NCI-H526 treated with DMSO at 0.1 percent for 48 hours (cell line): Measurements from ENCODE around the gene PNMA6F.
A peak's percentile ranks its signal among the peaks of the same experiment; 100 is the strongest.

Experiments used
- DNase-seq: peaks from one replicate; lab custom pipeline; 2025; lab: John Stamatoyannopoulos, UW

PNMA6F gene

DNA sequence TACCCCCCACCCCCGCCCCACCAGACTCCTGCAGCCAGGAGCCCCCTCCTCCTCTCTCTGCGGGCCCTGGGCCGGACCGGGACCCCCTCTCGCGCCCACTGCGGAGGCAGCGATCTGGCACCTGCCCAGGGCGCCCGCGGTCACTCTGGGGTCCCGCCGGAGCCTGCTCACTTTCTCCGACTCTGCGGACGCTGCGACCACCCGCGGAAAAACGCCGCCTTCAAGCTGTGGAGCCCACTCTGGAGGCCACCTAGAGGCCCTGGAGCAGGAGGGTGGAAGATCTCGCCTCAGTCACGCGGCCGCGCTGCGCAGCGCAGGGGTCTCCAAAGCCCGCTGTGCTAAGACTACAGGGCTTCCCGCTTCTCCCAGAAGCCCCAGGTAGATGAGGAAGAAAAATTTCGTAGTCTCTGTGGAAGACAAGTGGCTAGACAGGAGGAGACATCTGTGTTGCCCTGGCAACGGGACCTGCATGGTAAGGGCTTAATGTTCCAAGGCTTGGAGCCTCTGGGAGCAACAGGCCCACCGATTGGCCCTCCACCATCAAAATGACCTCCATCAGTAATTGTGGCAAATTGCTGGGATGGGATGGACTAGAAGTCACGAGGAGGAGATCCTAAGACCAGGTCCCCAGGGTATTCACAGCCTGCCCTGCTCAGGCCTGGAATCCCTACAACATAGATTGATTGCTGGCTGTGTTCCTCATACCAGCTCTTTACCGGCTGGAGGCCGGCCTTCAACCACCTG lies at the start of gene PNMA6F:
TSS of gene PNMA6F (minus strand) at position 387 of the 744 bp plus-strand sequence. CDS start 1,093 bp downstream, outside the sequence.
- no peak for DNase-seq

DNA sequence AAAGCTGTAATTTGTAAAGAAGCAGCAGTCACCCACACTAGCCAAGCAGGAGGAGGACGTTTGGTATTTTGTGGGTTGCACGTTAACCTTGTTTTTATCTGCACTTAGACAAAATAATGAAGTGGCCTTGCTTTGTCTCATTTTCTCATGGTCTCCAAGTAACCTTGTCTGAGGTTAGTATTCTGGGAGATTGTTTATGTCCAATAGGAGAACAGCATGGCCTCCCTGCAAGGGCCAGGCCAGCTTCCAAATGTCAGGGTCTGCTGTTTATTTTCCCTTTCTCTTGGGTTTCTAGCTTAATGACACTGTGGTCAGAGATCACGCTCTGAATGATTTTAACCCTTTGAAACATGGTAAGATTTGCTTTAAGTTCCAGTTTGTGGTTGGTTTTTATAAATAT lies 49.7 kb upstream of the PNMA6F start:
- no peak for DNase-seq

DNA sequence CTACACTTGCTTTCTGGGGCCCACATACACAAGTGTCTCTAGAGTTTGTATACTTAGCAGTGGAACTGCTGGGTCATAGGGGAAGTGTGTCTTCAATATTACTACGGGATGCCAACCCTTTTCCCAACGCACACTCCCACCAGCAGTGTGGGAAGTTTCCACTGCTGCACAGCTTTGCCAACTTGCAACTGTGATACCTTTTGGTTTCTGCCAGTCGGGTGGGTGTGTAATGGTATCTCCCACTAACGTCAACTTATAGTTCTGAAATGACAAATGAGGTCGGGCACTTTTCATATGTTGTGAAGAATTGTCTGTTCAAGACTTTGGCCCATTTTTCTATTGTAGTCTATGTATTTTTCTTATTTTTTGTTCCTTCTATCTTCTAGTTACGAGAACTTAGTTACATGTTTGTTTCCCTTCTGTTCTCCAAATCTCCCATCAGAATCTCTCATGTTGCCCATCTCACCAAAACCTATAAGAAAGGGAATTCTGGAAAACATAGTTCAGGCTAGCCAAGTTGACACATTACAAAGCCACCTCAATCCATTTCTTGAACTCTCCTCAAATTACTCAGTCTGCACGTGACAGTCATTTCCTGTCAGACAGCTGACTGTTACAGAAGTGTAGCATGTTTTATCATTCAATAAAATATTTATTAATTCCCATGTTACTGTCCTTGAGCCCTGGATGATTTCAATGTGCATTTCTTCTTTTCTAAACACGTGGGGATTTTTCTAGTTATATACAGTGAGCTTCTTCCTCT lies 48.9 kb upstream of the PNMA6F start:
- DNase-seq: no peak

DNA sequence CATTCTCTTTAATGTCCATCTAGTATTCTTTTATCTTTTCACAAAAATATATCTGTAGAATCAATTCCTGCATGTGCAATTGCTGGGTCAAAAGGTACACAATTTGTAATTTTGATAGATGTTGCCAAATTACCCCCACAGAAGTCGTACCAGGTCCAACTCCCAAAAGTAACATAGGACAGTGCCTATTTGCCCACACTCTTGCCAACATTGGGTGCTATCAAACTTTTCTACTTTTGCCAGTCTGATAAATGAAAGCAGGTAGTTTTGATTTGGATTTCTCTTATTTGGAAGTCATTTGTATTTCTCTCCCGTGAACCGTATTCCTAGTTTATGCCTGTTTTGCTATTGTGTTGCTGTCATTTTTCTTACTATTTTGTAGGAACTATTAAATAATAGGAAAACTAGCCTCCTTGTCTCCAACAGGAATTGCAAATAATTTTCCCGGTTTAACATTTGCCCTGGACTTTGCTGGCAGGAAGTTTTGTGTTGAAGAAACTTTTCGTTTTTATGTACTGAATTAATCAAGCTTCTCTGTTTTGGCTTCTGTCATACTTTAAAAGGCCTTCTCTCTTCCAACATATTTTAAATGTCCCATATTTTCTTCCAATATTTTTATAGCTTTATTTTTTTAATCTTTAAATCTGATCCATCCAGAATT lies 45.4 kb upstream of the PNMA6F start:
- no peak for DNase-seq

DNA sequence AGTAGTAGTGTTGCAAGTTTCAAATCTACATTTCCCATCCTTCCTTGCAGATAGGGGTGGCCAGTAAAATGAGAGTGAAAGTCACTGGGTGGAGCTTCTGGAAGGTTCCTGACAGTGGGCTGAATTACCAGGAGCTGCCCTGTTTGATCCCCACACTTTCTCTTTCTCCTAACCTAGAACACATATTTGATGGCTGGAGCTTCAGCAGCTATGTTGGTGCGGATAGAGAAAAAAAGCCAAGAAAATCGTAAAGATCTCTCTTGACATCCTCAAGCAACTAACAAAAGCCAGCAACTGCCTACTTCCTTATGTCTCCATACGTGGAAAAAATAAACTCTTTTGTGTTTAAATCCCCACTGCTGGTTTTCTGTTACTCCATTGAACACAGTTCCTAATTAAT lies 44.6 kb upstream of the PNMA6F start:
- no peak for DNase-seq

DNA sequence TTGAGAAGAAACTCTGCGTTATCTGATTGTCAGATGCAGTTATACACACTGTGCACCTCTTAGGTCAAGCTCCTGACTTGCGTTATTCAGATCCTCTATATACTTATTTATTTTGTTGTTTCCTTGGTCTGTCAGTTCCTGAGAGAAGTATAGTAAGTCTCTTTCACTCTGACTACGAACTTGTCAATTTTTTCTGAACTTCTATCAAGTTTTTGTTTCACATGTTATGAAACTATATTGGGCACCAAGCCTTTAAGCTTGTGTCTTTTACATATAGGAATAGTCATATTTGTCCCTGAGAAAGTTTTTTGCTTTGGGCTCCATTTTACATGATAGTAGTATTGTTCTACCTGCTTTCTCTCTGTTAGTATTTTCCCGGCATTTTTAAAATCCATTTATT lies 44.1 kb upstream of the PNMA6F start:
- no peak for DNase-seq

DNA sequence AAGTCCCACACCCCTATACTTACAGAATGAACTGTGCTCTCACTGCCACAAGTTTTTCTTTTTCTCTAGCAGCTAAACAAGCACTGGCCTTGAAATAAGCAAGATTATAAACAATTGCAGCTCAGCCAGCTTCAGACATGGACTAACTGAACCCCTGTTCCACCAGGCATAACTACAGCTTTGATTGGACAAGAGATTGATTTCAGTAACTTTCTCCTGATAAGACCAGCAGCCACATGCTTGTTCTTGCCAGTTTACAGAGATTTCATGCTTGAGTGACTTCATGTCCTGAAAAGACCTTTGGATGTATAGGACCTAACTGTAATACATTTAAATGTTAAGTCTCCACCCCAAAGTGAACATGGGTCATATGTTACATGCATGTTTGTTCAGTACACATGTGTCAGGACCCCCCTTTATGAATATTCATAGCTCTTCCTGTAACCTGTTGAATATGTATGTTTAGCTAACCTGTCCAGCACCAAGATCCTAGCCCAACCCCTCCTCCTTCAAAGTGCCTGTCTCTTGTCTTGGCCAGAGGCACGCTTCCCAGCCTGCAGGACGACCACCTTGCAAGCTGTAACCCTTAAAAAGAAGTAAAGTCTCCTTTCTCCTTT lies 40.3 kb upstream of the PNMA6F start:
- DNase-seq: peak; percentile 80

DNA sequence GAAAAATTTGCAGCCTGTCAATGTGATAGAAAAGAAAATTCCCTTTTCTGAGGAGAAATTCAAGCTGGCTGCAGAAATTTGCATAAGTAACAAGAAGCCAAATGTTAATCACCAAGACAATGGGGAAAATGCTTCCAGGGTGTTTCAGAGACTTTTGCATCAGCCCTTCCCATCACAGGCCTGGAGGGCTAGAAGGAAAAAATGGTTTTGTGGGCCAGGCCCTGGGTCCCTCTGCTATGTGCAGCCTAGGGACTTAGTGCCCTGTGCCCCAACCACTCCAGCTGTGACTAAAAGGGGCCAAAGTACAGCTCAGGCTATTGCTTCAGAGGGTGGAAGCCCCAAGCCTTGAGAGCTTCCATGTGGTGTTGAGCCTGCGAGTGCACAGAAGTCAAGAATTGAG lies 36.3 kb upstream of the PNMA6F start:
- no peak for DNase-seq

DNA sequence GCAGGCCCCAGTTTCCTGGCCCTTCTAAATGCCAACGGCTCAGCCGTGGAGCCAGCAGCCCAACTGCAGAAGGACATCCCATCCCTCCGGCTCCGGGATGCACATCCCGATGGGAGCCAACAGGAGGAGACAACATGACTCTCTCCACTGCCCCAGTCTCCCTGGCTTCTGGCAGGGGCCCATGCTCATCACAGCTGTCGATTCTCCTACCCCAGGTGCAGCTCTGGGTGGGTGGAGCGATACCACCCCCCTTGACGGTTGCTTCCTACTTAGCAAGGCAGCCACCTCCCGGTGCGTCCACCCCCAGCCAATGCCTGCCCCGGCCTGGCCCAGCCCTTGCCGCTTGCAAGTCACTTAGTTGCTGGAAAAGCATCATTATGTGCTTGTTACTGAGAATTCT lies 31.8 kb upstream of the PNMA6F start:
- DNase-seq: peak; percentile 25

DNA sequence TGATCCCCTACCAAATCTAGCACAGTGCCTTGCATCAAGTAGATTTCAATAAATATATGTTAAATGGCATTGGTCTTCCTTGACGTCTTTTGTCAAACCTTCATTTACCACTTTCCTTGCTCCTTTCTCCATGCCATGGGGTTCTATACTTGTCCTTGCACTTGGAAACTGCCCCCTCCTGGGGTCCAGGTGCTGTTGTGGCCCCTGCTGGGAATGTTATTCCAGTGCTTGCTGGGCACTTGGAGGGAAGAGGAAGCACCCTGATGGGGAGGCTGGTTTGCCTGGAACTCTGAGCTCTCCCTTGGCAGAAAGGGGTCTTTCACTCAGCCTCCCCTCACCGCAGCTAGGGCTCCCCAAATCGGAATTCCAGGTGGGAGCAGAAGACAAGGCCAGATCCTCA lies 31.3 kb upstream of the PNMA6F start:
- no peak for DNase-seq

DNA sequence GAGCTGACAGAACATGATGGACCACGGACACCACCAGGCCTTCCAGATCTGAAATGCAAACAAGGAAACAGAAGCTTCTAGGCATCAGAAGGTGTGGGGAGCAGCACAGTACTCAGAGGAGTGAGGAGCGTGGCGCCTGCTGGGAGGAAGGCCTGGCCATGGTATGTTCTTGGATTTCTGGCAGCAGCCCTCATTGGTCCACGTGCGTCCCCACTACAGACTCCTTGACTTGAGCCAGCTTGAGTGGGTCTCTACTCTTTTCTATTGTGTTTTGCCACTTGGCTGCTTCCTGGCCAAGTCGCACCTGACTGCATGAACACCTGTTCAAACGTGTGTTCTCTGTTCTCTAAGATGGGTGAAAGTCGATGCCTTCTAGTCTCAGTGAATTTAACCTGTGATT lies 30.4 kb upstream of the PNMA6F start:
- peak; percentile 1 for DNase-seq

DNA sequence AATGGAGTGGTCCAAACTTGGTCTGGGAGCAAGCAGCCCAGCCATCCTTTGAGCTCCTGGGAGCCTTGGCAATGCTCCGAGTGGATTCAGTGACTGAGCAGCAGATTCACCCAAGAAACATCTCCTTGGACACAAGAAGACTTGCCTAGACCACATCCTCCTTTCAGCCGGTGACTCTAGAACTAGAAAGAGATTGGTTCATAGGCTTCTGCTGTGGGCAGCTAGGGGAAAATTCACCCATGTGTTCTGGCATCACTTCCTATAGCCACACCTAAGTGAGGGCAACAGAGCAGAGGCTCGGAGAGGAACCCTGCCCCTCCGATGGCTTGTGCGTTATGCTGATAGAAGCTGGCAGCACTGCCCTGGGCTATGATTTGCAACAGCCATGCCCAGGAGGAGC lies 28.4 kb upstream of the PNMA6F start:
- no peak for DNase-seq

DNA sequence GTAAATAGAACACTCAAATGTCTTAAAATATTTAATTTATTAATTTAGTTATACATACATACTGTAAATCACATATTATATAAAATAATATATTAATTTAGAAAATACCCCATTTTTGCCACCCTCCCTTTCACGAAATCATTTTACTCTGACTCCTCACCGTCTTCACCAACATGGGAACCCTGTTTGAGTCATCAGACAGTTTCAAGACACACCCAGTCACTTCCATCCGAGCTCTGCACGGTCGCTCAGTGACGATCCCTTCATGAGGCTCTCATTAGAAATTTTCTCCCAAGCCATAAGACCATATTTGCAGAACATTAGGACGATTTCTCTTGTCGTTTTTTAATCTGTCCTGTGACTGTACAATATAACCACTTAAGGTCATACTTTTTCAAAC lies 26.9 kb upstream of the PNMA6F start:
- no peak for DNase-seq

DNA sequence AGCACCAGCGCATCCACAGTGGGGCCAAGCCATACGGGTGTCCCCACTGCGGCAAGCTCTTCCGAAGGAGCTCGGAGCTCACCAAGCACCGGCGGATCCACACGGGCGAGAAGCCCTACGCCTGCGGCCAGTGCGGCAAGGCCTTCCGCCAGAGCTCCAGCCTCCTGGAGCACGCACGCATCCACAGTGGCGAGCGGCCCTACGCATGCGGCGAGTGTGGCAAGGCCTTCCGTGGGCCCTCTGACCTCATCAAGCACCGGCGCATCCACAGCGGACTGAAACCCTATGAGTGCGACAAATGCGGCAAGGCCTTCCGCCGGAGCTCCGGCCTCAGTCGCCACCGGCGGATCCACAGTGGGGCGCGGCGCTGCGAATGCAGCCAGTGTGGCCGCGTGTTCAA lies 26.0 kb upstream of the PNMA6F start:
- no peak for DNase-seq

DNA sequence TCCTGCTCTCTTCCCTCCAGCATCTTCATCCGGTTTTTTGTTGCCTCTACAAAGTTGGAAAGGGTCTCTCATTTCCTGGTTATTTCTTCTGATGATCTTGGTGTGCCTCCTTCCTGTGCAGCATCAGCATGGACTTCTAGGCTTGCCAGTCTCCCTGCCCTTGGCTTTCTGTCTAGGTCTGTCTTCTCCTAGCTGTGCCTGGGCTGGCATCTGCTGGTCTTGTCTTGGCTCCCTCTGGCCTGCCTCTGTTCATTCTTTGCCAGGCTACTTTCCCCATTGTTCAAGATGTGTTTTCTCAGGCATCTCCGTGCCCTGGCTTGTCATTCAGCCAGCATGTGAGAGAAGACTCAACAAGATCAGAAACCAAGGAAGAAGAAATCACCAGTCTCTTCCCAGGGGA lies 22.1 kb upstream of the PNMA6F start:
- no peak for DNase-seq

DNA sequence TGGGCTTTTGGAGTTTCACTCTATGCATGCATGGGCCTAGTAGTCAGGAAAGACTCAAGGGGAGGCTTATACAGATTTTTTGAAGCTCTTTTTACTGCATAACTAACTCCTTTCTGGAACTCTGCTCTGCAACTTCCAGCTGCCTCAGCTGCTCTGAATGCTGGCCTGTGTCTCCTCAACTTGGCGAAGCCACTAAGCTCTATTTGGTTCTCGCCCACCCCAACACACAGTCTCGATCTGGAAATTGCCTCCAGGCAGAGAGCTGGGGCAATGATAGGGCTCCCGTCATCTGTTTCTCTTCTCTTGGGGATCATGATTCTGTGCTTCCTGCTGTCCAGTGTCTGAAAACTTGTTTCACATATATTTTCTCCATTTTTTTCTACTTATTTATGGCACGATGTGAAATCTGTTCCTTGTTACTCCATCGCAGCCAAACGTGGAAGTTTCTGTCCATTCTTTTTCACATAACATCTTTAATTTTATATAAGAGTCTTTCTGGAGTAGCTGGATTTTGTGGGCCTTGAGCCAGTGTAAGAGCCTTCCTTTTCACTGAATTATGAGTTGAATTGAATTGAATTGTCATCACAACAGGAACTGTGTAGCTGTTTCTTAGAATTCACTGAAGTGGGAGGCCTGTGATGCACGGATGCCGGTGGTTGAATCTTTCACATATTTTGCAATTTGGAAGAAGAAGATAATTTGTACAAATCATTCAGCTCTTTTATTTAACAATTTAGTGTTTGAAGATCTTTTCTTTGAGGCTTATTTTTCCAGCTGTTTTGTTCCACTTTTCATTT lies 21.4 kb upstream of the PNMA6F start:
- no peak for DNase-seq

DNA sequence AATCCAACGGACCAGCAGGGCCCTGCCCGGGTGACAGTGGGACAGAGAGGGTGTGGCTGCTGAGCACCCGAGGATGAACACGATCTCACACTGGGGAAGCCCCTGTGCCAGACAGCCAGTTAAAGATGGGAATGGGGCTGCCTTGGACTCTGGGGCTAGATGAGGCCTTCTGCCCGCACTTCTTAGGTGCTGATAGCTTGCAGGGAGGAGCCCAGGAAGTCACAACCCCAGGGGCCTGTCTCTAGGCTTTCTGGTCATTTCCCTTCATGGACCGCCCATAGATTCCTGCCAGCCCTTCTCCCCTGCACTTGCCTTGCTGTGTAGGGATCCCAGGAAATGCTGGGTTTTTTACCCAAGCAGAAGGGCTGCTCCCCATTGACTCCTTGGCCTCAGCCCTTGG lies 18.5 kb upstream of the PNMA6F start:
- no peak for DNase-seq

DNA sequence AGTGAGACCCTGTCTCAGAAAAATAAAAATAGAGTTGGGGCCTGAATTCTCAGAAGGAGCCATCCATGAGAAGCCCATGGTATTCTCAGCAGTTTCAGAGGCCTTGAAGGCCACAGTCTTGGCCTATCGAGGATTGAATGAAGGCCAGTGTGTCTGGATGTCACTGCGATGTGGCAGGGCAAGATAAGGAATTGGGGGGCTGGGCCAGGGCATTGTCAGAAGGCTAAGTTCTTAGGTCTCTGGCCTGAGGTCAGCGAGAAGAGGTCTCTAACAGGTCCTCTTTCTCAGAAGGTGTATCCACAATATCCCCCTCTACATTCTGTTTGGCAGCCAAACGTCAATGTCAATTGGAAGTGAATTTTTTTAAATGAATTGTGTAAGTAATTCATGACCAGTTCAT lies 18.1 kb upstream of the PNMA6F start:
- no peak for DNase-seq

DNA sequence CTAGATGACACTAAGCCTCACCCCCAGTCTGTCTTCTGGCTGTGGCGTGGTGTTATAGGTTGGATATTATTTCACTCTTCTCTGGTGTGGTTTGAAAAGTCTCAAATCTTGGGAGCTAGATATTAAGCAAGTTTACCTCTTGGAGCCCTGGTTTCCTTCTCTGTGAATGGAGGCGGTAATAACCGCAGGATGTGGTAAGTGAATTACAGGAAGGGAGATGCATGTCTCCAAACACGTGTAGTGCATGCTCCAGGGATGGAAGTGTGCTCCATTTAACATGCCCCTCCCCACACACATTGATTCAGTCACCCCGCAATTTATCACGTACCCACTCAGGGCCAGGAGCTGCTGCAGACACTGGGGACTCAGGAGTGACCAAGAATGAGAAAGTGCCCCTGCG lies 17.3 kb upstream of the PNMA6F start:
- no peak for DNase-seq

DNA sequence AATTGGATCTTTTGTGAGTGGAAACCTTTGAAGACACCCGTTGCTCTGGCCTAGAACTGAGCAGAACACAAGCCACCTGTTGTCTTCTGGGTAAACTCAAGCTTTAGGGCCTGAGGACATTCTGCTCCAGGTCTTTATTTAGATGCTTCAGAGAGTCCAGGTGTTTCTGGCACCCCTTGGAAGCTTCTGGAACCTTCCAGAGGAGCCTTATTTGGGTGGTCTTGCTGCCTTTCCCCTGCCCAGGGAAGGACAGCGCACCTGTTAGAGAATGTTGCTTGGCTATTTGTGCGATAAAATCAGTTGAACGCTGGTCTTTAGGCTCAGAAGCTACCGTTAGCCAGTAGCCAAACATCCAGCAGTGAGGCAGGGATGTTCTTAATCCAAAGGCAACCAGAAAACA lies 15.4 kb upstream of the PNMA6F start:
- no peak for DNase-seq

DNA sequence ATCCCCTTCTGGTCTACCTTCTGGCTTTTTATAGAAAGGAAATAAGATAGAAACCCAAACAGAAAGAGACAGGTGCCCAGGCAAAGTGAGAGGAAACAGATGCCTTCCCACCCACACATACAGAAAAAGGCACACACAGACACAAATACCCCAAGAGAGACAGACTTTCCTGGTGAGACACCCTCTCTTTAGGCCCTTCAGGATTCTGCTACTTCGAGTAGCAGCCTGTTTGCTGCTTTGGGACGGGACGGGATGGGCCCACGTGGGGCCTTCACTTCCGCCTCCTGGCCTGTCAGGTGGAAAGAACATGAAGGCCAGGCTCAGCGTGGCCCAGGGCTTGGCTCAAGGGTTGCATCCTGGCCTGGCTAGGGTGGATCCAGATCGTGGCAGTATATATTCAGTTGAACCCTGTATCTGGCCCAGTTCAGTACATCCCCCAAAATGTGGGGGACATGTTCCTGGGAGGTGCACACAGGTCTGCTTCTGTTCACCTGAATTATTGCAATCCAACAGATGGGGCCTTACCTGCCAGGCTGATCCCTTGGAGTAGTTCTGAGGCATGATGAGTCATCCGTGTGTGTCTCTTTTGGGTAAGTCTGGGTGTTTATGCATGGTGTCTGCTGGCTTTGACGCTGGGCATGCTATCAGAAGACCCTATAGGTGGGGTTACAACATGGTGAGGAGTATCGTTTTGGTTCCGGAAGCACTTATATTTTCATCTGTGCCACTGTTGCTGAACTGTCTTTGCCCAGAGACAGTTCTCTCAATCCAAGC lies 14.7 kb upstream of the PNMA6F start:
- DNase-seq: no peak
